Trophoblast cell (in vitro differentiated cells and primary cell): Measurements from ENCODE around the gene HIPK2.
A peak's percentile ranks its signal among the peaks of the same experiment; 100 is the strongest.

ENCODE experiments used
- DNase-seq, 2 donors: peaks; one replicate each; pipeline ENCODE4 v3.0.0-alpha.2; 2016
- H2AFZ ChIP-seq: 2 replicates; pipeline ENCODE4 v1.6.1; 2013; ENCODE audit warnings: low read length, moderate library complexity, mild to moderate bottlenecking; ENCODE audit not compliant: insufficient read depth, poor library complexity
- H2AK5ac ChIP-seq: 2 replicates; pipeline ENCODE4 v1.6.1; 2013; ENCODE audit warnings: mild to moderate bottlenecking, low read length
- H2BK120ac ChIP-seq: 2 replicates; pipeline ENCODE4 v1.6.1; 2013; ENCODE audit warnings: low read length, mild to moderate bottlenecking, moderate library complexity; ENCODE audit not compliant: insufficient read depth, poor library complexity
- H2BK12ac ChIP-seq: 2 replicates; pipeline ENCODE4 v1.6.1; 2013; ENCODE audit warnings: mild to moderate bottlenecking, low read length, moderate library complexity
- H2BK5ac ChIP-seq: 2 replicates; pipeline ENCODE4 v1.6.1; 2013; ENCODE audit warnings: low read length, low read depth, moderate library complexity, mild to moderate bottlenecking; ENCODE audit not compliant: poor library complexity
- H3K14ac ChIP-seq: 2 replicates; pipeline ENCODE4 v1.6.1; 2013; ENCODE audit warnings: mild to moderate bottlenecking, low read length
- H3K18ac ChIP-seq: 2 replicates; pipeline ENCODE4 v1.6.1; 2013; ENCODE audit warnings: mild to moderate bottlenecking, low read length
- H3K23ac ChIP-seq: 2 replicates; pipeline ENCODE4 v1.6.1; 2013; ENCODE audit warnings: low read length
- H3K27ac ChIP-seq: 2 replicates; pipeline ENCODE4 v1.5.1; 2013; ENCODE audit warnings: low read depth, mild to moderate bottlenecking, inconsistent platforms, low read length, moderate library complexity
- H3K27me3 ChIP-seq: 2 replicates; pipeline ENCODE4 v1.6.1; 2013; ENCODE audit warnings: inconsistent platforms, mild to moderate bottlenecking, low read length, moderate library complexity; ENCODE audit not compliant: insufficient read depth
- H3K36me3 ChIP-seq, 2 experiments: 1 replicate in 1 of 2; 2 replicates in 1 of 2; pipeline ENCODE4 v1.6.1; 2013; ENCODE audit warnings: low read length in 2 of 2, mild to moderate bottlenecking in 2 of 2, moderate library complexity in 1 of 2; ENCODE audit not compliant: insufficient read depth in 2 of 2, control insufficient read depth in 1 of 2
- H3K4ac ChIP-seq: 2 replicates; pipeline ENCODE4 v1.6.1; 2013; ENCODE audit warnings: low read depth, mild to moderate bottlenecking, low read length, moderate library complexity
- H3K4me1 ChIP-seq, 2 experiments: 1 replicate in 1 of 2; 2 replicates in 1 of 2; pipeline ENCODE4 v1.6.1; 2013; ENCODE audit warnings: low read length in 2 of 2, mild to moderate bottlenecking in 2 of 2, moderate library complexity in 1 of 2; ENCODE audit not compliant: insufficient read depth in 2 of 2, control insufficient read depth in 1 of 2
- H3K4me2 ChIP-seq: 2 replicates; pipeline ENCODE4 v1.6.1; 2013; ENCODE audit warnings: inconsistent platforms, mild to moderate bottlenecking, low read length, moderate library complexity
- H3K4me3 ChIP-seq: 2 replicates; pipeline ENCODE4 v1.5.1; 2013; ENCODE audit warnings: mild to moderate bottlenecking, low read depth, low read length, inconsistent platforms
- H3K79me1 ChIP-seq: one replicate; pipeline ENCODE4 v1.6.1; 2013; ENCODE audit warnings: low read length
- H3K79me2 ChIP-seq: 2 replicates; pipeline ENCODE4 v1.6.1; 2013; ENCODE audit warnings: low read length, mild to moderate bottlenecking; ENCODE audit not compliant: control insufficient read depth, insufficient read depth, poor library complexity
- H3K9ac ChIP-seq: 2 replicates; pipeline ENCODE4 v1.6.1; 2013; ENCODE audit warnings: mild to moderate bottlenecking, low read length
- H3K9me3 ChIP-seq: 2 replicates; pipeline ENCODE4 v1.6.1; 2013; ENCODE audit warnings: low read depth, mild to moderate bottlenecking, control low read depth, inconsistent platforms, low read length; ENCODE audit not compliant: insufficient read depth
- H4K12ac ChIP-seq: 2 replicates; pipeline ENCODE4 v1.6.1; 2013; ENCODE audit warnings: low read depth, mild to moderate bottlenecking, low read length, moderate library complexity
- H4K8ac ChIP-seq: 2 replicates; pipeline ENCODE4 v1.6.1; 2013; ENCODE audit warnings: low read depth, mild to moderate bottlenecking, low read length, moderate library complexity
- H4K91ac ChIP-seq: one replicate; pipeline ENCODE4 v1.6.1; 2013; ENCODE audit warnings: low read depth, mild to moderate bottlenecking, low read length, moderate library complexity
- WGBS: extraction: QIAGEN DNeasy Blood & Tissue Kit; methylation state at CpG from one replicate; pipeline ENCODE4 v1.1.7; 2013; ENCODE audit warnings: missing lambda C conversion rate; ENCODE audit not compliant: insufficient read length, insufficient coverage; ENCODE audit errors: extremely low coverage; 5-methylcytosine and 5-hydroxymethylcytosine counted together

HIPK2 gene

GRCh38 chr7:139735912-139736595 lies 41.7 kb downstream of the HIPK2 start:
- Histone ChIP-seq H3K9ac (no peak overlapping the region), H3K27ac (no peak overlapping the region), H3K4me3 (no peak overlapping the region), H2AK5ac (no peak overlapping the region), H3K18ac (no peak overlapping the region), H2BK5ac (no peak overlapping the region), H2BK120ac (no peak overlapping the region), H3K36me3 (no peaks in the 10 kb centered on the region), H3K4me1 (no peaks in the 10 kb centered on the region), H3K4me2 (no peak overlapping the region), H2AFZ (no peak overlapping the region), H4K91ac (no peak overlapping the region), H3K27me3 (no peaks in the 10 kb centered on the region), H4K12ac (no peak overlapping the region), H4K8ac (no peak overlapping the region), H3K4ac (no peak overlapping the region), H3K79me2 (no peaks in the 10 kb centered on the region), H3K23ac (no peak overlapping the region), H3K14ac (no peak overlapping the region), H2BK12ac (no peak overlapping the region), H3K9me3 (no peaks in the 10 kb centered on the region), H3K79me1 (no peaks in the 10 kb centered on the region)
- DNase-seq = no peak
- no CpG with 5 or more reads among the region's 9 CpGs for WGBS

- Histone ChIP-seq H2BK120ac (no peak overlapping the region), H3K14ac (no peak overlapping the region), H3K4ac (no peak overlapping the region), H3K79me1 (no peaks in the 10 kb centered on the region), H4K91ac (no peak overlapping the region), H2BK5ac (no peak overlapping the region), H4K8ac (no peak overlapping the region), H3K9me3 (no peaks in the 10 kb centered on the region), H3K4me3 (no peak overlapping the region), H3K27ac (no peak overlapping the region), H3K23ac (no peak overlapping the region), H2AK5ac (no peak overlapping the region), H3K79me2 (no peaks in the 10 kb centered on the region), H2BK12ac (no peak overlapping the region), H4K12ac (no peak overlapping the region), H3K18ac (no peak overlapping the region), H3K36me3 (no peaks in the 10 kb centered on the region), H3K4me2 (no peak overlapping the region), H3K27me3 (no peaks in the 10 kb centered on the region), H2AFZ (no peak overlapping the region), H3K4me1 (no peaks in the 10 kb centered on the region), H3K9ac (no peak overlapping the region)
- WGBS = no CpG with 5 or more reads among the region's 7 CpGs
- no peak for DNase-seq
These were observed 42.3 kb downstream of the HIPK2 start for GRCh38 chr7:139735466-139735865.

GRCh38 chr7:139734395-139734794 lies 43.4 kb downstream of the HIPK2 start:
- Histone ChIP-seq H2AFZ (no peak overlapping the region), H3K9me3 (no peaks in the 10 kb centered on the region), H3K27ac (no peak overlapping the region), H2BK5ac (no peak overlapping the region), H2AK5ac (no peak overlapping the region), H3K23ac (no peak overlapping the region), H3K4me2 (no peak overlapping the region), H3K4me1 (no peaks in the 10 kb centered on the region), H4K91ac (no peak overlapping the region), H3K79me1 (no peaks in the 10 kb centered on the region), H3K4ac (no peak overlapping the region), H3K27me3 (no peaks in the 10 kb centered on the region), H3K79me2 (no peaks in the 10 kb centered on the region), H3K9ac (no peak overlapping the region), H2BK120ac (no peak overlapping the region), H3K36me3 (no peaks in the 10 kb centered on the region), H3K14ac (no peak overlapping the region), H3K18ac (no peak overlapping the region), H4K12ac (no peak overlapping the region), H4K8ac (no peak overlapping the region), H3K4me3 (no peak overlapping the region), H2BK12ac (no peak overlapping the region)
- no CpG with 5 or more reads among the region's 2 CpGs for WGBS
- DNase-seq = peak; percentile 14 to 20

- no CpG with 5 or more reads among the region's 7 CpGs for WGBS
- DNase-seq = no peak
- Histone ChIP-seq H3K4me1 (no peaks in the 10 kb centered on the region), H2AK5ac (no peak overlapping the region), H3K18ac (no peak overlapping the region), H3K36me3 (no peaks in the 10 kb centered on the region), H3K27ac (no peak overlapping the region), H4K12ac (no peak overlapping the region), H3K27me3 (no peaks in the 10 kb centered on the region), H3K4me3 (no peak overlapping the region), H4K91ac (no peak overlapping the region), H3K23ac (no peak overlapping the region), H3K4me2 (no peak overlapping the region), H3K4ac (no peak overlapping the region), H2BK12ac (no peak overlapping the region), H2AFZ (no peak overlapping the region), H3K79me2 (no peaks in the 10 kb centered on the region), H2BK120ac (no peak overlapping the region), H4K8ac (no peak overlapping the region), H3K9me3 (no peaks in the 10 kb centered on the region), H3K79me1 (no peaks in the 10 kb centered on the region), H3K14ac (no peak overlapping the region), H2BK5ac (no peak overlapping the region), H3K9ac (no peak overlapping the region)
These were observed 44.0 kb downstream of the HIPK2 start for GRCh38 chr7:139733751-139734150.
